Rectal smooth muscle tissue (tissue), 1 donor: ENCODE measurements around the gene USP24.

Experiments used
- H3K27ac ChIP-seq: one replicate; pipeline ENCODE4 v1.7.0; 2013; ENCODE audit warnings: low read depth, low read length, inconsistent platforms
- H3K27me3 ChIP-seq: one replicate; pipeline ENCODE4 v1.7.0; 2013; ENCODE audit warnings: low read length; ENCODE audit not compliant: control insufficient read depth, insufficient read depth
- H3K36me3 ChIP-seq: one replicate; pipeline ENCODE4 v1.7.0; 2013; ENCODE audit warnings: low read length; ENCODE audit not compliant: control insufficient read depth, insufficient read depth
- H3K4me1 ChIP-seq: one replicate; pipeline ENCODE4 v1.7.0; 2013; ENCODE audit warnings: low read length; ENCODE audit not compliant: control insufficient read depth, insufficient read depth
- H3K4me3 ChIP-seq: one replicate; pipeline ENCODE4 v1.7.0; 2013; ENCODE audit warnings: low read length
- H3K9ac ChIP-seq: one replicate; pipeline ENCODE4 v1.7.0; 2013; ENCODE audit warnings: low read length

Gene USP24

GRCh38 chr1:55222152-55222551 is 7.0 kb upstream of the USP24 start:
- Histone ChIP-seq H3K4me3 (no peak overlapping the region), H3K9ac (no peak overlapping the region), H3K36me3 (no peaks in the 10 kb centered on the region), H3K4me1 (no peaks in the 10 kb centered on the region), H3K27ac (no peak overlapping the region), H3K27me3 (no peaks in the 10 kb centered on the region)

- Histone ChIP-seq H3K4me3 (no peak overlapping the region), H3K27me3 (no peaks in the 10 kb centered on the region), H3K9ac (no peak overlapping the region), H3K4me1 (peaks cover 5% of the 10 kb centered on the region), H3K27ac (no peak overlapping the region), H3K36me3 (no peaks in the 10 kb centered on the region)
Observed at GRCh38 chr1:55217226-55217986, 2.2 kb upstream of the USP24 start.

DNA sequence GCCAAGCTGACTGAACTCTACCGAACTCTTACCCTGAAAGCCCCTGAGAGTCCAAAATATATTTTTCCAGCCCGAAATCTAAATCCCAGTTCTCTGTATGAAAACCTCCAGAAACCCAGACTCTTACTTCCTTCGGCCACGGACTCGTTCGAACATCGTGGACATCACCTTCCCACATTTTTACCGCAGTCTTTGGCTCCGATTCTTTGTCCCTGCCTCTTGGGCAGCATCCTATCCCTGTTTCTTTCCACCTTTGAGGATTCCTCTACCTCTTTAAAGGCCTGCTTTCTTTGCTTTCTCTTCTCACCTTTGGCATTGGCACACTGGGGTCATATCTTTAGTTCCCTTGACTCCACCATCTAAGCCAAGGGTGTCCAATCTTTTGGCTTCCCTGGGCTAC is 932 bp upstream of the USP24 start:
- H3K9ac ChIP-seq: peak overlapping the region; percentile 94
- peaks cover 10% of the 10 kb centered on the region for H3K4me1 ChIP-seq
- H3K36me3 ChIP-seq: no peaks in the 10 kb centered on the region
- peak overlapping the region; percentile 96 for H3K27ac ChIP-seq
- H3K27me3 ChIP-seq: no peaks in the 10 kb centered on the region
- H3K4me3 ChIP-seq: peak overlapping the region; percentile 92

DNA sequence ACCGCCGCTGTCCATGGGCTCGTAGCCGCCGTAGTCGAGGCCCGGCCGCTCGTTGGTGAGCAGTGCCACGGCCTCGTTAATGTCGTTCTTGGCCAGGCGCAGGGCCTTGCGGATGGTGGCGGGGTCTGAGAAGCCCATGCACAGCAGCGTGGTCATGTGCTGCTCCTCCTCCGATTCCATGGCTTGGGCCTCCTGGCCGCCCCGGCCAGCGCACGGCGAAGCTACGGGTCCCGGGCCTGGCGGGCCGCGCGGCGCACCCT is 300 bp downstream of the USP24 start:
- Histone ChIP-seq H3K36me3 (no peaks in the 10 kb centered on the region), H3K4me1 (peaks cover 15% of the 10 kb centered on the region), H3K9ac (peak overlapping the region; percentile 94), H3K27me3 (no peaks in the 10 kb centered on the region), H3K4me3 (peak overlapping the region; percentile 92), H3K27ac (peak overlapping the region; percentile 96)

DNA sequence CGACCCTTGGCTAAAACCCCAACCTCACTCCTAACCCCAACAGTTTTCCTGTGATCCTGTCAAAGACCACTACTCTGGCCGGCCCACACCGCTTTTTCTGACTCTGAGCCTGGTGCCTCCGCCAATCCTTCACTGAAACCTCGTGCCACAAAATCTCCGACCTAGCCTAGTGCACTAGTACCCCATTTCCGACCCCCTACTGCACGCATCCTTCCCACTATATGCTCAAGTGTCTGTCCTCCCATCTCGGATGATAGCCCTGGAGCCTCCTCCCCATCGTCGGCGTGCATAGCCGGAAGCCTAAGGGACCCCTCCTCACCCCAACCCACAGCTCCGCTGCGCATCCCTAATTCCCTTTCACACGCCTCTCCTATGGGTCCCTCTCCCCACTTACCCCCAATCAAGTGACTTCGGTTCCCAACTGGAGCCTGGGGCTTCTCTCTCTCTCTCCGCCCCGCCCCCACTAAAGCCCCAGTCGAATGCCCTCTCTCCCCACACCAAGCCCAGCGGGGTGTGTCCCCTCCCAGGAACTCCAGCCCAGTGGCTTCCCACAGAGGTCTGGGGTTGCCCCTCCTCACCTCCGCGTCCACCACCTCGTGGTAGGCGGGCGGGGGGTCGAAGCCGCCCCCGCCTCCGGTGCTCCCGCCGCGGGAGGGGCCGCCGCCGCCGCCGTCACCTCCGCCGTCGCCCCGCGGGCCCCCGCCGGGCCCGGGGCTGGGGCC is 791 bp downstream of the USP24 start:
- Histone ChIP-seq H3K4me3 (peak overlapping the region; percentile 92), H3K4me1 (peaks cover 15% of the 10 kb centered on the region), H3K9ac (peak overlapping the region; percentile 35)

DNA sequence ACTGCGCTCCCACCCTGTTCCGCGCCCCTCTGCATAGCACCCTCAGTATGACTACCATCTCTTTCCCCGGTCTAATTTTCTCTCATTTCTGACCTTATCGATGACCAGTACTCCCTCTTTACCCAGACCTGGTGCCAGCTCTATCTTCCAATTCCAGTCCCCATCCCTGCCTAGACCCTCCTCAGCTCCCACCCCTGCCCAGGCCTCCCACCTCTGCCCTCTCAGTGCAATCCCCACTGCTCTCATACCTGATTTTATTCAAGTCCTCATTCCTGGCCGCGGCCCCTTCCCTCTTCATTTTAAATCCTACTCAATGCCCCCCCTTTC is 1.3 kb downstream of the USP24 start:
- no peaks in the 10 kb centered on the region for H3K36me3 ChIP-seq
- H3K9ac ChIP-seq: no peak overlapping the region
- no peaks in the 10 kb centered on the region for H3K27me3 ChIP-seq
- peak overlapping the region; percentile 92 for H3K4me3 ChIP-seq
- H3K27ac ChIP-seq: peak overlapping the region; percentile 96
- peaks cover 15% of the 10 kb centered on the region for H3K4me1 ChIP-seq

More for the DNA sequence above, 791 bp downstream of the USP24 start:
- Histone ChIP-seq H3K27me3 (no peaks in the 10 kb centered on the region), H3K36me3 (no peaks in the 10 kb centered on the region), H3K27ac (peak overlapping the region; percentile 96)

GRCh38 chr1:55213151-55213884 is 1.8 kb downstream of the USP24 start:
- no peak overlapping the region for H3K9ac ChIP-seq
- H3K4me3 ChIP-seq: peak overlapping the region; percentile 92
- H3K27me3 ChIP-seq: no peaks in the 10 kb centered on the region
- peaks cover 15% of the 10 kb centered on the region for H3K4me1 ChIP-seq
- H3K27ac ChIP-seq: peak overlapping the region; percentile 96
- no peaks in the 10 kb centered on the region for H3K36me3 ChIP-seq

DNA sequence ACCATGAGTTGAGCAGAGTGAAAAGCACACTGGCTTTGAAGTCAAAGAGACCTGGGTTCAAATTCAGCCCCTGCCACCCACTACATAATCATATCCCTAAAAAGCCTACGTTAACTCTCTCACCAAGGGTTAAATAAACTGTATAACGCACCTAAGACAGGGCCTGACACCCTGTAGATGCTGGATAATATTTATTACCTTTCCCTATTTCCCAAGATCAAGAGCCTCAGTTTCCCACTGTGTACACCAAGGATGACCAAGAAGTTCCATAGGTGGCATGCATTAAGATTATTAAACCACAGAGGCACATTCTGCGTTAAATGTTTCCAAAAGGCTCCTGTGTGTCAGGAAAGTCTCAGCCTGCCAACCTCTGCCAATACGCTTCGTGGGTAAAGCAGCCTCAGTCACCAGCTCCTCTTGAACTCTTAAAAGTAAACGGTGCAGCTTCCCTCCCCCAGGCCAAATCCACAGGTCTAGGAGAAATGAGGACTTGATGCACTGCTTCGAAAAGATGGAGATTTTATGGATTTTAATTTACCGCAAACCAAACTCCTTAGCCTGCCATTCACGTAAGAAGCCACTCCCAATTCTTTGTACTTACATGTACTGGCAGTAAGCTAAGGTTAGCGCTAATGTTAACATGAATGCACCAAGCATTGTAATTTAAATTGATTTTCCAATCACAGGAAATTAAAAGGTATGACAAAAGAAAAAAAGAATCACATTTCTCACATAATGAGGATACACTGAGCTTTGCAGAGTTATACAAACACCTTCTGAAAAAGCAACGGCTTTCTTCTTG is 2.6 kb downstream of the USP24 start:
- Histone ChIP-seq H3K4me1 (peaks cover 15% of the 10 kb centered on the region), H3K27me3 (no peaks in the 10 kb centered on the region), H3K27ac (no peak overlapping the region), H3K9ac (no peak overlapping the region), H3K4me3 (peak overlapping the region; percentile 92), H3K36me3 (no peaks in the 10 kb centered on the region)

GRCh38 chr1:55211863-55212262 is 3.3 kb downstream of the USP24 start:
- H3K9ac ChIP-seq: no peak overlapping the region
- H3K27ac ChIP-seq: peak overlapping the region; percentile 48
- H3K27me3 ChIP-seq: no peaks in the 10 kb centered on the region
- no peaks in the 10 kb centered on the region for H3K36me3 ChIP-seq
- no peak overlapping the region for H3K4me3 ChIP-seq
- H3K4me1 ChIP-seq: peaks cover 15% of the 10 kb centered on the region

DNA sequence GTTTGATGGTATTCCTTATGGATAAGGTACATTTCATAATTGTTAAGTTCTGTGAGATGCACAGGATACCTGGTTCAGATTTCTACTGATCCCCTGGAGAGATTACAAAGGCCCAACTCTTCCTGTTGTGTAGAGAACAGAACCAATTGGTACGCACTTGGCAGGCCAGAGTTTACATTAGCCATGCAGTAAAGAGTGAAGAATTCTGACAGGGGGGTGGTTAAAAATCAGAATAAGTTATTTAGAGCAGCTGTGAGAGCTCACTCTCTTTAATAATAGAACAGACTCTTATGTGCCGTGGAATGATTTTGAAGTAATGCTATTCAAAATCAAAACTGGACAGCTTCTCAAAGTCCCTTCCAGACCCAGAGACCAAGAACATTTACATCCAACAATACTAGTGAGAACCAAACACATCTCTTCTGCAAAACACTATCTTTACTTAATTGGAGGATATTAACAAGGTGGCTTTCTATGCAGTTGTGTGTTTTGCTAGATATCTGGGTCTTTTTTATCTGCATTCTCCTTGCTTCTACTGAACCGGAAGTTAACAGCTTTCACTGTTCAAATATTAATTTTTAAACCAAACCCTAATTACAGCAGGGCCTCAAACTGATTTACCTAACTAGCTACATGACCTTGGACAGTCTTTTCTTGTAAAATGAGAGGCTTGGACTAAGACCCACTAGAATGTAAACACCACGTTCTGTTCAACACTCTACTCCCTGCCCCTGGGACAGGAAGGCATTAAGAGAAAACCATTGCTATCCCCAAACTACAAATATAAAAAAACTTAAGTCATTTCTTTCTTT is 4.0 kb downstream of the USP24 start:
- no peak overlapping the region for H3K9ac ChIP-seq
- peak overlapping the region; percentile 13 for H3K4me3 ChIP-seq
- no peaks in the 10 kb centered on the region for H3K36me3 ChIP-seq
- peak overlapping the region; percentile 48 for H3K27ac ChIP-seq
- no peaks in the 10 kb centered on the region for H3K27me3 ChIP-seq
- peaks cover 14% of the 10 kb centered on the region for H3K4me1 ChIP-seq

GRCh38 chr1:55209247-55209646 is 5.9 kb downstream of the USP24 start:
- no peaks in the 10 kb centered on the region for H3K27me3 ChIP-seq
- H3K4me3 ChIP-seq: no peak overlapping the region
- H3K36me3 ChIP-seq: no peaks in the 10 kb centered on the region
- H3K4me1 ChIP-seq: peaks cover 13% of the 10 kb centered on the region
- no peak overlapping the region for H3K9ac ChIP-seq
- no peak overlapping the region for H3K27ac ChIP-seq
